ENCODE measurements around the gene TMEM220. TPM values are rescaled to one million over a fixed set of nuclear protein-coding genes. Genes with fewer than 3 reads are reported as not detected.

Gene TMEM220
- total RNA-seq, result 1 to 10 TPM in 1 of 2 donors, under 1 TPM in 1; 0.09 to 1.7 TPM

GRCh38 chr17:10729334-10730193, at the start of gene TMEM220:
TSS of gene TMEM220 (minus strand) at chr17:10730023. CDS start at chr17:10729851, 172 bp downstream.
- H3K27ac Mint-ChIP-seq, result peak within 1 kb of the TSS; percentile 78 to 89
- peak; percentile 48 to 62 for DNase-seq (ENCODE audit: low spot score in 2 of 2)
- ATAC-seq, result peak; percentile 78 to 79
- no peaks in the 10 kb centered on the region for H3K9me3 Mint-ChIP-seq
- peaks cover 5 to 7% of the 10 kb centered on the region in 2 donors for H3K36me3 Mint-ChIP-seq

- ATAC-seq (no peak), DNase-seq (ENCODE audit: low spot score in 2 of 2) (no peak)
- H3K27ac Mint-ChIP-seq, result no peak overlapping the region
- peaks cover 14 to 16% of the 10 kb centered on the region in 2 donors for H3K36me3 Mint-ChIP-seq
- H3K9me3 Mint-ChIP-seq, result peaks cover 0 to 4% of the 10 kb centered on the region in 2 donors
Measured at GRCh38 chr17:10779609-10780008, 49.8 kb upstream of the TMEM220 start.

- DNase-seq (ENCODE audit: low spot score in 2 of 2) (no peak), ATAC-seq (no peak)
- no peaks in the 10 kb centered on the region for H3K9me3 Mint-ChIP-seq
- H3K27ac Mint-ChIP-seq, result no peak overlapping the region
- peaks cover 6 to 9% of the 10 kb centered on the region in 2 donors for H3K36me3 Mint-ChIP-seq
Measured at GRCh38 chr17:10777890-10778289, 48.1 kb upstream of the TMEM220 start.

- H3K27ac Mint-ChIP-seq, result no peak overlapping the region
- ATAC-seq, result no peak
- peaks cover 8 to 9% of the 10 kb centered on the region in 2 donors for H3K36me3 Mint-ChIP-seq
Measured at GRCh38 chr17:10777131-10777807, 47.4 kb upstream of the TMEM220 start.

GRCh38 chr17:10776381-10776780, 46.6 kb upstream of the TMEM220 start:
- Mint-ChIP-seq H3K36me3 (peaks cover 9 to 17% of the 10 kb centered on the region in 2 donors), H3K27ac (no peak overlapping the region), H3K9me3 (peaks cover 4% of the 10 kb centered on the region in 2 donors)
- DNase-seq (ENCODE audit: low spot score in 2 of 2) (no peak), ATAC-seq (no peak)

More at GRCh38 chr17:10777131-10777807, 47.4 kb upstream of the TMEM220 start:
- DNase-seq (ENCODE audit: low spot score in 2 of 2), result no peak
- H3K9me3 Mint-ChIP-seq, result no peaks in the 10 kb centered on the region

DNA sequence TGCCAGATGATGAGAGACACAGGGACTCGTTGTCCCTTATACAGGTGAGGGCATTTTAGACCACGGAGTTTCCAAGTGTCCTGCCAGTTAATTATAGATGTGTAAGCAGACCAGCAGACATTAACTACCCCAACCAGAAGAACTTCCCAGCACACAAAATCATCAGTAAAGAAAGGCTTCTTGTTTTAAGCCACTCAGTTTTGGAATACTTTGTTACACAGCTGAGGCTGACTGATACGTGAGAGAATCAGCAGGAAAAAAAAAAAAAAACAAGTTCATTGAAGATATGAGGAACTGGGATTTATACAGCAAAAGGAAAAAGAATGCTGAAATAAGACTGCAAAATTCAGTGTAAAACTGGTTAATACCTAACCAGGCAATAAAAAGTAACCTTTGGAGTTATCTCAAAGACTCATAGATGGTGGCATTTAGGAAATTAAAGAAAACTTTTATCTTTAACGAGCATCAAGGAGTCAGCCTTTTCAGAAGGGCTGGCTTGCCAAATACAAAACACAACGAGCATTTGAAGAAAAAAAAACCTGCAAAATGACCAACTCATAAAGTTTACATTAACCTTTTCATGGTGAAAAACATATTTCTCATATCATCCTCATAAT, 46.0 kb upstream of the TMEM220 start:
- peaks cover 5% of the 10 kb centered on the region in 2 donors for H3K9me3 Mint-ChIP-seq
- DNase-seq (ENCODE audit: low spot score in 2 of 2), result no peak
- no peak overlapping the region for H3K27ac Mint-ChIP-seq
- ATAC-seq, result no peak
- peaks cover 9 to 22% of the 10 kb centered on the region in 2 donors for H3K36me3 Mint-ChIP-seq

- Mint-ChIP-seq H3K27ac (no peak overlapping the region), H3K9me3 (peaks cover 5% of the 10 kb centered on the region in 2 donors), H3K36me3 (peaks cover 9 to 22% of the 10 kb centered on the region in 2 donors)
- ATAC-seq (no peak), DNase-seq (ENCODE audit: low spot score in 2 of 2) (no peak)
Measured at GRCh38 chr17:10775058-10775457, 45.2 kb upstream of the TMEM220 start.

DNA sequence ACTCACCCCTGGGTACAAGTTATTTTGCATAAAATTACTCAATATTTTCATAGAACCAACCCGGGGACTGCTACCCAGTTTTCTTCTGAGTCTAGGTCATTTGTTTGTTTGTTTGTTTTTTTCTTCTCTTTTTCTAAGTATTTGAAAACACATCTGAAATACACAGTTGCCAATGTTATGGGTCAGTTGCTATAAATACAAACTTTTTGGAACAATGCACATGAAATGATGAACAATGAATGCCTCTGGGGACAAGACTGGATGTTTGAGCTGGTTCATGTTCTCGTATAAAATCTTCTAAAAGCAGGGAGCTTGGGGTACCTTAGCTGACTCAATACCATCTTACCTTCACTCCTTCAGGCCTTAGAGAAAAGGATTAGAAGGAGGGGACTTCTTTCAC, 43.6 kb upstream of the TMEM220 start:
- Mint-ChIP-seq H3K27ac (no peak overlapping the region), H3K36me3 (peaks cover 9 to 26% of the 10 kb centered on the region in 2 donors), H3K9me3 (peaks cover 5% of the 10 kb centered on the region in 2 donors)
- no peak for ATAC-seq
- no peak for DNase-seq (ENCODE audit: low spot score in 2 of 2)

GRCh38 chr17:10772425-10773380, 42.9 kb upstream of the TMEM220 start:
- H3K27ac Mint-ChIP-seq, result no peak overlapping the region
- DNase-seq (ENCODE audit: low spot score in 2 of 2) (peak in 1 of 2 donors; percentile 70), ATAC-seq (peak in 1 of 2 donors; percentile 26)
- peaks cover 9 to 26% of the 10 kb centered on the region in 2 donors for H3K36me3 Mint-ChIP-seq
- peaks cover 5% of the 10 kb centered on the region in 2 donors for H3K9me3 Mint-ChIP-seq

- peaks cover 9 to 26% of the 10 kb centered on the region in 2 donors for H3K36me3 Mint-ChIP-seq
- no peak overlapping the region for H3K27ac Mint-ChIP-seq
- ATAC-seq, result no peak
- peaks cover 5% of the 10 kb centered on the region in 2 donors for H3K9me3 Mint-ChIP-seq
- no peak for DNase-seq (ENCODE audit: low spot score in 2 of 2)
Measured at GRCh38 chr17:10771148-10771547, 41.3 kb upstream of the TMEM220 start.

DNA sequence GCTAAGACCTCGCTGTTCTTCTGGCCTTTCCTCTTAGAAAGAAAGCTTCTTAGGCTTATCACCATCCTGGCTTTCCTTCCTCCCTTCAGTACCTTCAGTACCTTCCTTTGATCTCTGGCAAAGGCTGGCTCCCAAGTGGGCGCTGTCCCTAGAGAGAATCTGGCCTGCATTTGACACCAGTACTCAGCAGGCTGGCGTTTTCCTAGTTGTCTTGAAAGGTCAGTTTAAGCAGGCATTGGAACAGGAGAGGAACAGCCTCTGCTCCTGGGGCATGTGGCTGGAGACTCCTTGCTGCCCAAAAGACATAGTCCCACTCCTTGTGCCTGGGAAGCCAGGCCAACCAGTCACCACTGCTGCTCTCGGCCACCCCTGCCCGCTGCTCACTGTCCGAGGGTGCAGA, 40.0 kb upstream of the TMEM220 start:
- ATAC-seq (no peak), DNase-seq (ENCODE audit: low spot score in 2 of 2) (no peak)
- H3K27ac Mint-ChIP-seq, result no peak overlapping the region
- peaks cover 5% of the 10 kb centered on the region in 2 donors for H3K9me3 Mint-ChIP-seq
- peaks cover 0 to 19% of the 10 kb centered on the region in 2 donors for H3K36me3 Mint-ChIP-seq

GRCh38 chr17:10768750-10769251, 39.0 kb upstream of the TMEM220 start:
- no peak for ATAC-seq
- DNase-seq (ENCODE audit: low spot score in 2 of 2), result no peak
- H3K27ac Mint-ChIP-seq, result no peak overlapping the region
- H3K36me3 Mint-ChIP-seq, result peaks cover 0 to 19% of the 10 kb centered on the region in 2 donors
- peaks cover 5% of the 10 kb centered on the region in 2 donors for H3K9me3 Mint-ChIP-seq

DNA sequence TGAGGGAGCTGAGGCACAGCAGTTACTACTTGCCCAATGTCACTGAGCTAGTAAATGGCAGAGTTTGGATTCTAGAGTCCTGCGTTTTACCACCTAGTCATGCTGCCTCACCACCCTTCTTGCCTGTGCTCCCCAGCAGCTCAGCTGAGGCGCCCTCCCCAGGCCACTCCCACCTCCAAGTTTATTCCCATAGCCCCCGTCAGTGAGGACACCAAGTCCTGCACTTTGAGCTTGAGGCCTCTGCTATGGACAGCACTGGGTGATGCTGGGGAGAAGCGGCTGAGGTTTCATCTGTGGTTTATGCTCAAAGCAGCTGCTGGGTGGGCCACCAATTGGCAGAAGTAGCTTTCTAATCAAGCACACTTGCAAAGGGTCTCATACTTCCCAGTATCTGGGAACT, 37.4 kb upstream of the TMEM220 start:
- DNase-seq (ENCODE audit: low spot score in 2 of 2) (no peak), ATAC-seq (no peak)
- no peak overlapping the region for H3K27ac Mint-ChIP-seq
- H3K9me3 Mint-ChIP-seq, result peaks cover 5% of the 10 kb centered on the region in 2 donors
- peaks cover 0 to 17% of the 10 kb centered on the region in 2 donors for H3K36me3 Mint-ChIP-seq

DNA sequence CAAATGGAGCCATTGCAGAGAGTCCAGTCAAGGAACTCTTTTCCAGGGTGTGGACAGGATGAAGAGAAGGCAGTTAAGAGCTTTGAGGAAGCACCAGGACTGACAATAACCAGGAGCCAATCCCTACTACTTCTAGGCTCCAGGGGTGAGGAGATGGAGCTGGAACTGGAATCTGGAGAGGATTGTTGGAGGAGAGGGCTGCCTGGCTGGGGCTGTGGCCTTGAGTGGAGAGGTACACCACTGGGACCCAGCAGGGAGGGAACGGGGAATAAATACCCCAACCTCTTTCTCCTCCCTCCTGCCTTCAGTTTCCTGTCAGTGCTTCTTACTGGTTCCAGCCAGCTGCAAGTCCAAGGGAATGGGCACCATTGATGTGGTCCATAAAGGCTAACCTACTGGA, 32.2 kb upstream of the TMEM220 start:
- no peaks in the 10 kb centered on the region for H3K9me3 Mint-ChIP-seq
- DNase-seq (ENCODE audit: low spot score in 2 of 2) (no peak), ATAC-seq (no peak)
- no peaks in the 10 kb centered on the region for H3K36me3 Mint-ChIP-seq
- H3K27ac Mint-ChIP-seq, result no peak overlapping the region

GRCh38 chr17:10761281-10761680, 31.5 kb upstream of the TMEM220 start:
- Mint-ChIP-seq H3K9me3 (no peaks in the 10 kb centered on the region), H3K36me3 (no peaks in the 10 kb centered on the region), H3K27ac (no peak overlapping the region)
- DNase-seq (ENCODE audit: low spot score in 2 of 2) (no peak), ATAC-seq (no peak)

DNA sequence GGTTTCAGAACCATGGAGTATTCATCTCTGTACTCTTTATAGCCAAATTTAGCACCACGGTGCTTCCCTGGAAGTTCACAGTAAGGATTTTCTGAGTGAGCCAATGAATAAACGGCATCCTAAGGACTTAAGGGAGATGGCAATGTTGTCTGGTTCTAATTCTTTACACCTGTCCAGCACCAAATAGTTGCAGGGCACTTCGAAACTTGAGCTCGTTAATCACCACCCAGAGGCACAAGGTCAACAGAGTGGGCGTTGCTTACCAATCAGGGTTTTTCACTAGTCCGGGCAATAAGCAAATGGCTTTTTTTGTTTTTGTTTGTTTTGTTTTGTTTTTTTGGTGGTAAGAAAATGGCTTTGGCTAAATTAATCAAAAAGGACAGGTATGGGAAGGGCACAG, 28.2 kb upstream of the TMEM220 start:
- no peak for DNase-seq (ENCODE audit: low spot score in 2 of 2)
- Mint-ChIP-seq H3K27ac (no peak overlapping the region), H3K36me3 (no peaks in the 10 kb centered on the region), H3K9me3 (no peaks in the 10 kb centered on the region)
- no peak for ATAC-seq
